Stimulated activated naive B cell treated with anti-CD40 and anti-IgM and Interleukin-4, amounts not matched to agents 10 μg/mL and 1 μg/mL and 100 μg/mL, for 72 hours (primary cell): ENCODE data around the gene CEP63.

ENCODE experiments used
- ATAC-seq, 2 donors: fragments of 150-1000 bp; cut with Tn5 transposase; replicated peaks; 2 replicates each; pipeline ENCODE4 v1.10.0; 2021; ENCODE audit warnings: moderate library complexity in 1 of 2
- DNase-seq: peaks from one replicate; pipeline ENCODE4 v3.0.0; 2021
- H3K27ac Mint-ChIP-seq: one replicate; pipeline ENCODE4 v1.8.0; 2022; ENCODE audit warnings: mild to moderate bottlenecking, mixed read lengths
- H3K27me3 Mint-ChIP-seq, 2 donors: one replicate each; pipeline ENCODE4 v1.8.0; 2022; ENCODE audit warnings: mixed read lengths in 2 of 2
- H3K36me3 Mint-ChIP-seq, 2 donors: one replicate each; pipeline ENCODE4 v1.8.0; 2022; ENCODE audit warnings: mixed read lengths in 2 of 2, mild to moderate bottlenecking in 1 of 2
- H3K4me1 Mint-ChIP-seq, 2 donors: one replicate each; pipeline ENCODE4 v1.8.0; 2022; ENCODE audit warnings: mixed read lengths in 2 of 2, mild to moderate bottlenecking in 1 of 2
- H3K4me3 Mint-ChIP-seq, 2 donors: one replicate each; pipeline ENCODE4 v1.8.0; 2022; ENCODE audit warnings: mild to moderate bottlenecking in 2 of 2, mixed read lengths in 2 of 2, moderate library complexity in 1 of 2
- H3K9me3 Mint-ChIP-seq, 2 donors: one replicate each; pipeline ENCODE4 v1.8.0; 2022; ENCODE audit warnings: mixed read lengths in 2 of 2, mild to moderate bottlenecking in 1 of 2

The CEP63 gene

GRCh38 chr3:134607054-134608022, 121.5 kb downstream of the CEP63 start:
- Mint-ChIP-seq H3K27ac (no peak overlapping the region), H3K9me3 (no peaks in the 10 kb centered on the region), H3K36me3 (no peaks in the 10 kb centered on the region), H3K4me3 (no peak overlapping the region), H3K4me1 (no peaks in the 10 kb centered on the region), H3K27me3 (peaks cover 0 to 6% of the 10 kb centered on the region in 2 donors)
- DNase-seq (no peak), ATAC-seq (no peak)

DNA sequence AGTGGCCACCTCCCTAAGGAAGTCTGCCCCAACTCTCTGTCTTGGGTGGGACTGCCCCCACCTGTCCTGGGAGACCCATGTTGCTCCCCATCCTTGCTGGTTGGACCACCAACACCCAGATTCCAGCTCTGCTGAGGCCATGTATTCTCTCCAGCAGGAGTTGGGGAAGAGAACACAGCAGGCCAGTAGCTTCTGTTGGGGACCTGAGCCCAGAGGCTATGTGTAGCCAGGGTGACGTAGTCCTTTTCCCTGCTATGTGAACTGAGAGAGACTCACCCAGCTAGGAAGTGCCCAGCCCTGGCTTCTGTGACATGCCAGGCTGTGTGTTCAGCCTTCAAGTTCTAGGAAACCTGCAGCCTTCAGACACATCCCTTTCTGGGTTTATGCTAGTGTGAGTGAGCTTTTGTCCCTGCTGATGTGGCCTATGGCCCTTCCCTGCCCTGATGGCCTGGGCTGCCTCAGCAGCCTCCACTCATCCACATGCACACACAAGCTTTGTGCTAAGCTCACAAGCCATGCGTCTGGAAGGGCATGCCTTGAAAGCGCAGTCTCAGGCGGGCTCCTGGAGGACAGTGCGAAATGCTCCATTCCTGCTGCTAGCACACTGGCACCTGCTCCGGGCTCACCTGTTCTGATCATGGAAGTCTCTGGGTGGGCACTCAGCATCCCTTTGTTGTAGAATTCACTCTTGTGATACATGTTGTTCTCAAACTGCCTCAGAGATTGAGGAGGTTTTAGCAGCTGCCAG, 122.3 kb downstream of the CEP63 start:
- ATAC-seq, result no peak

DNA sequence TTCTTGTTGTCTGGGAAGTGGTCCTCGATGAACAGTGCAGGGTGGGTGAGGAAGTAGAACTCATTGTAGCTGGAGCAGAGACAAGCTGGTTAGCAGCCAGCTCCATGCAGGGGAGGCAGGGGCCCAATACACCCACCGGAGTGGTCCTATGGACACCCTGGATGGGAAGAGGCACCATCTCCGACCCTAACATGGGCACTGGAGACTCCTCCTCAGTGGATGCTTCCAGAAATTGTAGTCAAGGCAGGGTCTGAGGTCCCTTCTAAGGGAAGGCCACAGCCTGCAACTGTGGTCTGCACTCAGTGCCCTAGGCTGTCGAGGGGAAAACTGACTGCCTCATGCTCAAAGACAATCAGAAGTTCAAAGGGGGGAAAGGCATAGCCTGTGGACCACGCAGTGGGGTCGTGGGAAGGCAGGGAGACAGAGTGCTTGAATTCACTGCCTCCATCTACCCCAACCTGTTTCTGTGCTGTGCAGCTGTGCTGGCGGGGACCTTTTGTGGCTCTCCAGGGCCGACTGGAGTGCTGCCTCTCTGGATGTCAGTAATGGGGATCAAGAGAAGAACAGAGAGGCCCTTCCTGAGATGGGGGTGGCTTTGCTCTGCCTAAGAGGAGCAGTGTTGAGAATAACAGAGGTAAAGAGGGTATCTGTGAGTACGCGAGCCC, 123.0 kb downstream of the CEP63 start:
- peaks cover 0 to 6% of the 10 kb centered on the region in 2 donors for H3K27me3 Mint-ChIP-seq
- H3K4me1 Mint-ChIP-seq, result no peaks in the 10 kb centered on the region
- DNase-seq (no peak), ATAC-seq (no peak)
- no peaks in the 10 kb centered on the region for H3K9me3 Mint-ChIP-seq
- H3K27ac Mint-ChIP-seq, result no peak overlapping the region
- H3K4me3 Mint-ChIP-seq, result no peak overlapping the region
- no peaks in the 10 kb centered on the region for H3K36me3 Mint-ChIP-seq

More for the DNA sequence above, 122.3 kb downstream of the CEP63 start:
- H3K27me3 Mint-ChIP-seq, result peaks cover 0 to 6% of the 10 kb centered on the region in 2 donors
- H3K27ac Mint-ChIP-seq, result no peak overlapping the region
- no peaks in the 10 kb centered on the region for H3K9me3 Mint-ChIP-seq
- H3K4me3 Mint-ChIP-seq, result no peak overlapping the region
- no peaks in the 10 kb centered on the region for H3K36me3 Mint-ChIP-seq
- no peak for DNase-seq
- no peaks in the 10 kb centered on the region for H3K4me1 Mint-ChIP-seq

GRCh38 chr3:134609821-134610431, 124.1 kb downstream of the CEP63 start:
- no peak overlapping the region for H3K27ac Mint-ChIP-seq
- DNase-seq (no peak), ATAC-seq (no peak)
- no peaks in the 10 kb centered on the region for H3K4me1 Mint-ChIP-seq
- H3K36me3 Mint-ChIP-seq, result no peaks in the 10 kb centered on the region
- H3K27me3 Mint-ChIP-seq, result peaks cover 0 to 6% of the 10 kb centered on the region in 2 donors
- no peaks in the 10 kb centered on the region for H3K9me3 Mint-ChIP-seq
- no peak overlapping the region for H3K4me3 Mint-ChIP-seq

GRCh38 chr3:134610432-134611385, 124.9 kb downstream of the CEP63 start:
- Mint-ChIP-seq H3K27ac (no peak overlapping the region), H3K4me3 (no peak overlapping the region), H3K9me3 (no peaks in the 10 kb centered on the region), H3K27me3 (peaks cover 0 to 3% of the 10 kb centered on the region in 2 donors), H3K4me1 (no peaks in the 10 kb centered on the region), H3K36me3 (no peaks in the 10 kb centered on the region)
- ATAC-seq (no peak), DNase-seq (no peak)

DNA sequence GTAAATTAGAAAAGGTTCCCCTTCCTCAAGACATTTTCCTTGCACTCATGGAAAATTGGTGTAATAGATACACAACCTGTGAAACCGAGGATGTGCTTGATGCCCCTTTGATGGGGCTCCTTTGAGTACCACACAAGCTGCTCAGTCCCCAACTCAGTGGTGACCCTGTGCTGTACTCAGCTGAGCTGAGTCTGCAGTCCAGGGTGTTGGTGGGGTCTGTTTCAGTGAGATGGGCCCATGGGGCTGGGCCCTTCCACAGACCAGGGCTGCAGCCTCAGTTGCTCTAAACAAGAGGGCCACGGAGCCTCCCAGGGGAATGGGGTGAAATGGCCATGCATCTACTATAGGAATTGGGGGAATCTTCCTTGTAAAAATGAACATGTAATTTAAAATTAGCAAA, 125.7 kb downstream of the CEP63 start:
- H3K36me3 Mint-ChIP-seq, result no peaks in the 10 kb centered on the region
- no peak for DNase-seq
- no peak for ATAC-seq
- H3K4me1 Mint-ChIP-seq, result no peaks in the 10 kb centered on the region
- H3K27ac Mint-ChIP-seq, result no peak overlapping the region
- H3K9me3 Mint-ChIP-seq, result no peaks in the 10 kb centered on the region
- H3K27me3 Mint-ChIP-seq, result no peaks in the 10 kb centered on the region
- no peak overlapping the region for H3K4me3 Mint-ChIP-seq

DNA sequence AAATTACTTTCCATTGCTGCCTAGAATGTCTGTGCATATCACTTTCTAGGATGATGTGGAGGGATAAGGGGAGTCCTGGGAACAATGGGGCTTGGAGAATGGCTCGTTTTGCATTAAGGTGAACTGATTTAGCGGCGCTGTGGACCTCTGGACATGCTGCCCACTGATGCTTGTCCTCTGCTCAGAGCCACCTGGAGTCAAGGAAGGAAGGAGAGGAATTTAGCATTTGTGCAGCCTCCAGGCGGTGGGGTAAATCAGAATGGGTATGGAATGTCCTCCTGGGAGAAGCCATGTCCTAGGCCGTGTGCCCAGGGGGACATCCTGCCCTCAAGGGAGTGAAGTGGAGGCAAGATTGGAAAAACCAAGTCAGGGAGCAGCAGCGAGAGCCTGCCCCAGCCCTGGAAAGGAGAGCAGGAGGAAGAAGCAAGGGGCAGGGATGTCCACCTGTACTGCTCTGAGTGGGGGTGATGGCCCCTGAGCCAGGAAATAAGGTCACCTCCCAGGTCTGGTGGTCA, 127.2 kb downstream of the CEP63 start:
- no peak for DNase-seq
- ATAC-seq, result no peak
- H3K4me3 Mint-ChIP-seq, result no peak overlapping the region
- no peak overlapping the region for H3K27ac Mint-ChIP-seq
- H3K9me3 Mint-ChIP-seq, result no peaks in the 10 kb centered on the region
- H3K36me3 Mint-ChIP-seq, result no peaks in the 10 kb centered on the region
- peaks cover 0 to 2% of the 10 kb centered on the region in 2 donors for H3K4me1 Mint-ChIP-seq
- H3K27me3 Mint-ChIP-seq, result no peaks in the 10 kb centered on the region

DNA sequence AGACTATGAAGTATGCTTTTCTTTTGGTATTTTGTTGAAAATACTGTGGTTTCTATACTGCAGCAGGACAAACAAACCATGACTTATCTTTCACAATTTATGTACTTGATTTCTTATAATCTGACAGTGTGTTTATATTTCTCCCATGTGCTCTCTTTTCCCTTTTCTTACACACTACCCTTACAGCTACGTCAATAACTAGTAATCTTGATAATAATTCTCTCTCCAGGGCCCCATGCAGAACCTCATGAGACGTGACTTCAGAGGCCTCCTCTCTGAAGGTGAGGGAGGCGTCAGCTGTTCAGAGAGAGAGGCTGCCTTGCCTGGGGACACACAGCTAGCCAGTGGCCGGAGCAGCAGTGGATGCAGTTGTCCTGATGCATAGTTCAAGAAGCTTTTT, 129.1 kb downstream of the CEP63 start:
- H3K36me3 Mint-ChIP-seq, result no peaks in the 10 kb centered on the region
- no peak overlapping the region for H3K4me3 Mint-ChIP-seq
- no peak overlapping the region for H3K27ac Mint-ChIP-seq
- ATAC-seq, result no peak
- H3K4me1 Mint-ChIP-seq, result peaks cover 0 to 2% of the 10 kb centered on the region in 2 donors
- no peak for DNase-seq
- H3K27me3 Mint-ChIP-seq, result no peaks in the 10 kb centered on the region
- H3K9me3 Mint-ChIP-seq, result no peaks in the 10 kb centered on the region

- Mint-ChIP-seq H3K4me1 (peaks cover 0 to 2% of the 10 kb centered on the region in 2 donors), H3K36me3 (no peaks in the 10 kb centered on the region), H3K27ac (no peak overlapping the region), H3K9me3 (no peaks in the 10 kb centered on the region), H3K4me3 (no peak overlapping the region), H3K27me3 (no peaks in the 10 kb centered on the region)
- ATAC-seq, result no peak
- DNase-seq, result no peak
These were observed 129.9 kb downstream of the CEP63 start for GRCh38 chr3:134615743-134616142.

DNA sequence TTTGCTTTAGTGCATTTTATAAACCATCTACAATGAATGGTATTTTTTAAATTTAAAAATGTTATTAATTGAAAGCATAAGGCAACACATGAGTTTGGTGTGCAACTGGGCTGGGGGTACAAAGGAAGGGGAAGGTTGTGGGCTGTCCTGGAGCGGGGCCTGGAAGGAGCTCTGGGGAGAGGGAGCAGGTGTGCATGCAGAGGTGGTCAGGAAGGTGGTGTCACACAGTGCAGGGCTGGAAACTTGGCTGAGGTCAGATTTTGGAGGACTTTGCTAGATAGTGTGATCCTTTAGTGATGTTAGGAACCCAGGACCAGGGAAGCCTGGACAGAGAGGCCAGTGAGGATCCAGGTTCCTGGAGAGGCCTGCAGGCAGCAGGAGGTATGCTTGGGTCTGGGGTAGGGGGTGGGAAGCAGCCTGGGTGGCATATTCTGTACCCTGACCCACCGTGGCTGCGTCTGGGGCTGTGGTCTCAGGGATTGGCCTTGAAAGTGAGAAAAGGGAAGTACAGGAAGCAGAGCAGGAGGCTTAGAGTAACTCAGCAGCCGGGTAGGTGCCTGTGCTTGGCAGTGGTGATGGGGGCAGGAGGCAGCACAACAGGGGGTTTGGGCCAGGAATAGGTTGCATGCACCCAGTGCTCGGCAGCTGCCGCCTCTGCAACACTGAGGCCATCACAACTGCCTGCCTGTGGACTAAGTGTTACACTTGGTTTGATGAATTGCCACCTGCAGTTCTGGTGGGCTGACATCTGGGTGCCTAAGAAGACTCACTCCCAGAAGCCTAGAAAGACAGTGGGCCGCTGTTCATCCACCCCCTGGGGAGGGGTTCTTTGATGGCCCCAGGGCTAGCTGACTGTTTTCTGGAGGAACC, 132.0 kb downstream of the CEP63 start:
- Mint-ChIP-seq H3K4me3 (no peak overlapping the region), H3K27me3 (no peaks in the 10 kb centered on the region), H3K9me3 (no peaks in the 10 kb centered on the region), H3K36me3 (no peaks in the 10 kb centered on the region), H3K4me1 (peaks cover 0 to 2% of the 10 kb centered on the region in 2 donors), H3K27ac (no peak overlapping the region)
- ATAC-seq (peak in 1 of 2 donors; percentile 14), DNase-seq (no peak)

DNA sequence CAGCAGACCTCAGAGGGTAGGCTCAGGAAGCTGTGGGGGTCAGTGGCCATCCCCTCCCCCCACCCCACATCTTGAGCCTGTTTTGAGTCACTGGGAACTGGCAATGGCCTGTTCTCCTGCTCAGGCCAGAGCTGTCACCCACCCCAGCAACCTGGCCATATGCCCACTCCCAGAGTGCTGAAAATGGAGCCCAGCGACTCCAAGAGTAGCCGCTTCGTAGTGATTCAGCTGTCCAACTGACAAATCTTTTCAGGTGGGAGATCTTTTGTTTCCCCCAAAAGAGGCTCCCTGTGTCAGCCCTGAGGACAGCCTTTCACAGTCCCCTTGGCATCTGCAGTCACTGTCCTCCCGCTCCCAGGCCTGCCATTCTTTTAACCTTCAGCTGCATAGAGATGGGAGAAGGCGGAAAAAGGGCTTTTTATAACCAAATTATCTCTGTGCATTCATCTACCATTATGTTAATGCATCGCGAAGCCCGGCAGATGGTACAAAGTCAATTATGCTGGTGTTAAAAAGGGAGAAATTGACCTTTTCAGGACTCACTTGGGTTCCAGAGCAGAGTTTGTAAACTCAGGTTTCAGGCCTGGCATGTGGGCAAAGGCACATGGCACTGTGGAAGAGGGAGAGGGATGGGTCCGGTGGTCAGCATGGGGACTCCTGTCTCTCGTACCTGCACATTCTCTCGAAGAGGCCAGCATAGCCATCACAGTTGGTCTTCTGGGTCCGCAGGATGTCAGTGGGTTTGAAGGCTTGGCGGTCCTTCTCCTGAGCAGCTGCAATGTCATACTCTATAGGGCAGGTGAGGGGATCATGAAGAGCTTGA, 132.8 kb downstream of the CEP63 start:
- no peak overlapping the region for H3K4me3 Mint-ChIP-seq
- H3K36me3 Mint-ChIP-seq, result no peaks in the 10 kb centered on the region
- H3K4me1 Mint-ChIP-seq, result peaks cover 0 to 2% of the 10 kb centered on the region in 2 donors
- no peak for ATAC-seq
- no peaks in the 10 kb centered on the region for H3K9me3 Mint-ChIP-seq
- no peaks in the 10 kb centered on the region for H3K27me3 Mint-ChIP-seq
- DNase-seq, result no peak
- H3K27ac Mint-ChIP-seq, result no peak overlapping the region

GRCh38 chr3:134619301-134619615, 133.4 kb downstream of the CEP63 start:
- no peaks in the 10 kb centered on the region for H3K27me3 Mint-ChIP-seq
- no peak for ATAC-seq
- peaks cover 0 to 2% of the 10 kb centered on the region in 2 donors for H3K4me1 Mint-ChIP-seq
- H3K9me3 Mint-ChIP-seq, result no peaks in the 10 kb centered on the region
- H3K4me3 Mint-ChIP-seq, result no peak overlapping the region
- H3K36me3 Mint-ChIP-seq, result no peaks in the 10 kb centered on the region
- DNase-seq, result no peak
- no peak overlapping the region for H3K27ac Mint-ChIP-seq
